MCF 10A (cell line): ENCODE results near the gene HDGFL2. TPM values are rescaled to one million over a fixed set of nuclear protein-coding genes. Genes with fewer than 3 reads are reported as not detected.
A peak's percentile ranks its signal among the peaks of the same experiment; 100 is the strongest.

ENCODE experiments used
- BruUV-seq: library from RNA; stranded (reverse); fragments of 400-500 nt; replicated peaks from 2 replicates; lab custom pipeline; 2021; lab: Mats Ljungman, UMichigan
- CTCF ChIA-PET: fragments of 300-600 bp; sonication (Branson Sonifier 250); formaldehyde crosslinking; extraction: SDS; loops from one replicate; lab custom pipeline; 2021; ENCODE audit warnings: antibody characterized with exemption, inconsistent platforms; lab: Yijun Ruan, JAX
- POLR2A ChIA-PET: fragments of 300-600, 350-650 bp; sonication (Branson Sonifier 250); formaldehyde crosslinking; extraction: SDS; loops from one replicate; lab custom pipeline; 2020; ENCODE audit warnings: antibody characterized with exemption, inconsistent platforms; lab: Yijun Ruan, JAX
- DNase-seq: peaks from one replicate; pipeline ENCODE4 v3.0.0-alpha.2; 2018; ENCODE audit not compliant: unreplicated experiment
- H3K27ac Mint-ChIP-seq: one replicate; pipeline ENCODE4 v1.8.0; 2022; ENCODE audit warnings: mild to moderate bottlenecking, low read depth, mixed read lengths; ENCODE audit not compliant: unreplicated experiment
- H3K27me3 Mint-ChIP-seq: one replicate; pipeline ENCODE4 v1.8.0; 2022; ENCODE audit warnings: mixed read lengths; ENCODE audit not compliant: insufficient read depth, unreplicated experiment
- H3K36me3 Mint-ChIP-seq: one replicate; pipeline ENCODE4 v1.8.0; 2022; ENCODE audit warnings: mild to moderate bottlenecking, moderate library complexity, mixed read lengths; ENCODE audit not compliant: insufficient read depth, unreplicated experiment
- H3K4me1 Mint-ChIP-seq: one replicate; pipeline ENCODE4 v1.8.0; 2022; ENCODE audit warnings: mixed read lengths; ENCODE audit not compliant: insufficient read depth, unreplicated experiment
- H3K4me3 Mint-ChIP-seq: one replicate; pipeline ENCODE4 v1.8.0; 2022; ENCODE audit warnings: mild to moderate bottlenecking, moderate library complexity, mixed read lengths; ENCODE audit not compliant: unreplicated experiment
- H3K9me3 Mint-ChIP-seq: one replicate; pipeline ENCODE4 v1.8.0; 2022; ENCODE audit warnings: mixed read lengths; ENCODE audit not compliant: unreplicated experiment
- intact Hi-C: fragments of 100-400 bp; cut with micrococcal nuclease; formaldehyde crosslinking; loops from 2 replicates; pipeline ENCODE4 v1.14.1; 2022
- total RNA-seq: library from RNA; stranded (reverse); gene quantifications from 2 replicates; pipeline ENCODE4 v1.2.3, GENCODE V29; 2022
- TF ChIP-seq, protein P1 (sequence below): fragments of 200-600 bp; IDR thresholded peaks from one replicate; pipeline ENCODE4 v1.8.0; 2022; ENCODE audit warnings: antibody characterized with exemption, mild to moderate bottlenecking; ENCODE audit not compliant: unreplicated experiment

Gene HDGFL2
- total RNA-seq, 1 experiment from 2014 or later = 46.3 TPM

DNA sequence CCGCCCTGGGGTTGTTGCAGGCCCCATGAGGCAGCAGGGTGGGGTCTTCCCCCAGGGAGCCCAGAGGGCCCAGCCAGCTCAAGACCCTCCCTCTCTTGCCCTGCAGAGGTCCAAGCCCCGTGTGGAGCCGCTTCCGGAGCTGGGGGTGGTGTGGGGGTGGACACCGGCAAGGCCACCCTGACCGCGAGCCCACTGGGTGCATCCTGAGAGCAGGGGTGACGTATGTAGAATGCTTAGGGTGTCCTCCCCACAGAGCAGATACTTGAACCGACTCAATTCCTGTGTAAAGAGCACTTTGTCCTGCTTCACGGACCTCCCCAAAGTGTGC is 29.3 kb upstream of the HDGFL2 start:
- H3K27ac Mint-ChIP-seq = no peak overlapping the region
- ChIA-PET POLR2A (interaction anchor here (0.7 kb wide), 1 partner anchor 13 kb away, joined by 3 read pairs; no protein-coding TSS in a partner anchor), CTCF (no interaction called here)
- DNase-seq = no peak
- intact Hi-C loops = no loop called here
- peaks cover 30% of the 10 kb centered on the region for H3K36me3 Mint-ChIP-seq
- TSS peak; percentile 66 for BruUV-seq
- H3K27me3 Mint-ChIP-seq = no peaks in the 10 kb centered on the region
- TF ChIP-seq, protein P1, sequence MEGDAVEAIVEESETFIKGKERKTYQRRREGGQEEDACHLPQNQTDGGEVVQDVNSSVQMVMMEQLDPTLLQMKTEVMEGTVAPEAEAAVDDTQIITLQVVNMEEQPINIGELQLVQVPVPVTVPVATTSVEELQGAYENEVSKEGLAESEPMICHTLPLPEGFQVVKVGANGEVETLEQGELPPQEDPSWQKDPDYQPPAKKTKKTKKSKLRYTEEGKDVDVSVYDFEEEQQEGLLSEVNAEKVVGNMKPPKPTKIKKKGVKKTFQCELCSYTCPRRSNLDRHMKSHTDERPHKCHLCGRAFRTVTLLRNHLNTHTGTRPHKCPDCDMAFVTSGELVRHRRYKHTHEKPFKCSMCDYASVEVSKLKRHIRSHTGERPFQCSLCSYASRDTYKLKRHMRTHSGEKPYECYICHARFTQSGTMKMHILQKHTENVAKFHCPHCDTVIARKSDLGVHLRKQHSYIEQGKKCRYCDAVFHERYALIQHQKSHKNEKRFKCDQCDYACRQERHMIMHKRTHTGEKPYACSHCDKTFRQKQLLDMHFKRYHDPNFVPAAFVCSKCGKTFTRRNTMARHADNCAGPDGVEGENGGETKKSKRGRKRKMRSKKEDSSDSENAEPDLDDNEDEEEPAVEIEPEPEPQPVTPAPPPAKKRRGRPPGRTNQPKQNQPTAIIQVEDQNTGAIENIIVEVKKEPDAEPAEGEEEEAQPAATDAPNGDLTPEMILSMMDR = no peak
- no peaks in the 10 kb centered on the region for H3K4me1 Mint-ChIP-seq
- H3K9me3 Mint-ChIP-seq = no peaks in the 10 kb centered on the region
- H3K4me3 Mint-ChIP-seq = no peak overlapping the region

DNA sequence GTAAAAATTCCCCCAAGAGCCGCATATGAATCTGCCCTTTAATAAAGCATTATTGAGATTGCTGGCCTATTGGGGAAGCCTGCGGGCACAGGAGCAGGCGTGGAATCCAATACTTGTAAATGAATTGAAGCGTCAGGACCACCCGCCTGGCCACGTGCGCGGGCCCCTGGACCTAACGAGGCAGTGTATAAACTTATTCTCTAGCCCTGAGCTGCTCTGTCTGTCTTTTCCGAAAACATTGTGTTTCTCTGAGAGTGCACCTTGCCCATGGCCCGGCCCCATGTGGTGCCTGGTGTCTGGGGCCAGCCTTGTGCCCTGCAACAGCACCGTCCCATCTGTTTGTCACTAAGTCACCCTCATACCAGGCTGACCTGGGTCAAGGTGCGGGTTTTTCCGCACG is 28.9 kb upstream of the HDGFL2 start:
- Mint-ChIP-seq H3K27ac (no peak overlapping the region), H3K4me3 (no peak overlapping the region), H3K36me3 (peaks cover 31% of the 10 kb centered on the region), H3K9me3 (no peaks in the 10 kb centered on the region), H3K27me3 (no peaks in the 10 kb centered on the region), H3K4me1 (no peaks in the 10 kb centered on the region)
- ChIA-PET POLR2A (interaction anchor here (1.1 kb wide), 1 partner anchor 28 kb away, joined by 3 read pairs; no protein-coding TSS in a partner anchor), CTCF (no interaction called here)
- no peak for DNase-seq
- intact Hi-C loops = no loop called here
- TF ChIP-seq, protein P1 = no peak
- BruUV-seq = no TSS peak

DNA sequence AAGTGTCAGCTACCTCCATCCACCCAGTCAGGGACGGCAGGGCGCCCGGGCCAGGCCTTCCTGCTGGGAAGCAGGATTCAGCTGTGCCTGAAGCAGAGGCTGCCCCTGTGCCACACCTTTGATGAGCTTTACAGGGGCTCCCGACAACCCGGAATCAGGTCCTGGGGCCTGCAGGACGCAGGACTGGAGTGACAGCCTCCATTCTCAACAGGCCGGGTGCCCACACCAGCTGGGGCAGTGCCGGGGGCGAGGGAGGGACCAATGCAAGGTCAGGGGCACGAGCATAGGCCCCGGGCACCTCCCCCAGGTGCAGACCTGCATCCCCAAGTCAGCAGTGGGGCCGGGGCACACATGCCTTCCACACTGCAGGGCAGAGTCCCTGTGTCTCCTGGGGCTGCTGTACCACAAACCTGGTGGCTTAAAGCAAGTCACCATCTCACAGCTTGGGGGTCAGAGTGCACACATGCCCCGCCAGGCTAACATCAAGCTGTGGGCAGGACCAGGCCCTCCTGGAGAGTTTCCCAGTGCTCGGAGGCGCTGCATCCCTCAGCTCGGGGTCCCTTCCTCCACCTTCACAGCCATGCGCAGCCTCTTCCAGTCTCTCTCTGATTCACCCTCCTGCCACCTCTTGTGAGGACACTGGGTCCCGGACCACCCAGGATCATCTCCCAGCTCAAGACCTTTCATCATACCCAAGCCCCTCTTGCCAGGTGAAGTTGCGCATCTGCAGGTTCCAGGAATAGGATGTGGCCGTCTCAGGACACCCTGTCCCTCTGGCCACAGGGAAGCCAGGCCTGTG is 27.9 kb upstream of the HDGFL2 start:
- ChIA-PET CTCF (interaction anchor here (0.6 kb wide), 2 partner anchors 57 to 98 kb away, joined by 3 read pairs; no protein-coding TSS in a partner anchor), POLR2A (interaction anchor here (0.7 to 1.4 kb wide), 3 partner anchors 27 to 68 kb away, joined by 3 to 4 read pairs (median 3); no protein-coding TSS in a partner anchor)
- H3K27ac Mint-ChIP-seq = no peak overlapping the region
- H3K4me3 Mint-ChIP-seq = no peak overlapping the region
- DNase-seq = no peak
- BruUV-seq = no TSS peak
- no peaks in the 10 kb centered on the region for H3K4me1 Mint-ChIP-seq
- H3K27me3 Mint-ChIP-seq = no peaks in the 10 kb centered on the region
- no peaks in the 10 kb centered on the region for H3K9me3 Mint-ChIP-seq
- H3K36me3 Mint-ChIP-seq = peaks cover 38% of the 10 kb centered on the region
- TF ChIP-seq, protein P1 = no peak
- intact Hi-C loops = no loop called here
